ENCODE measurements around the gene ENAM.
"Not testable (repeated sequence)": the region's sequence is repeated elsewhere in the genome, so short reads cannot be mapped to it uniquely, and the experiment has no call there.

Gene ENAM

GRCh38 chr4:70688795-70689231 lies 60.3 kb downstream of the ENAM start:
- no peak for TF ChIP-seq TAF1 (IDR thresholded peaks at IDR 0.05; ENCODE audit: low read depth, low read length)
- no peak for TF ChIP-seq PAX5 (IDR thresholded peaks at IDR 0.05; ENCODE audit: insufficient read depth, low read length, severe bottlenecking)
- no peak for TF ChIP-seq POLR2AphosphoS5 (IDR thresholded peaks at IDR 0.05; ENCODE audit: low read depth, low read length)
- TF ChIP-seq POLR2A (IDR thresholded peaks at IDR 0.05; ENCODE audit: low read depth, low read length), result no peak
- no peak for TF ChIP-seq SPI1 (IDR thresholded peaks at IDR 0.05; ENCODE audit: low read depth, low read length)
- no peak for TF ChIP-seq POU2F2 (IDR thresholded peaks at IDR 0.05; ENCODE audit: low read depth, low read length)
- no peak for DNase-seq (ENCODE audit: insufficient read length, low spot score)
- FAIRE-seq, result no peak

DNA sequence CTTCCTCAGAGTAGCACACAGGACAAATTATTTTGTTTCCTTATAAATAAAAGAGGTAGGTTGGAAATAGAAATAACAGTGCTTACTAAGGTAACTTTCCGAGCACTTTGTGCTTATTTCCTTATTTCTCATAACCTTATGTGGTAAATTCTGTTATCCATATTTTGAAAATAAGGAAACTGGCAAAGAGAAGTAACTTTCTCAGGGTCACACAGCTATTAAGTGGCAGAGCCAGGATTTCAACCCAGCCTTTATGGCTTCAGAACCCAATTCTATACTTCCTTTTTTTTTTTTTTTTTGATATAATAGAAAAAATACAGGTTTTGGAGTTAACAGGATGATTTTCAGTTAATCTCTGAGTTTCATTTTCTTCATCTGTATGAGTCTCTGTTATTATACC lies 63.1 kb downstream of the ENAM start:
- FAIRE-seq (no peak), DNase-seq (ENCODE audit: insufficient read length, low spot score) (no peak)
- no peak for TF ChIP-seq POLR2A (IDR thresholded peaks at IDR 0.05; ENCODE audit: low read depth, low read length)
- TF ChIP-seq SPI1 (IDR thresholded peaks at IDR 0.05; ENCODE audit: low read depth, low read length), result no peak
- TF ChIP-seq POLR2AphosphoS5 (IDR thresholded peaks at IDR 0.05; ENCODE audit: low read depth, low read length), result no peak
- TF ChIP-seq POU2F2 (IDR thresholded peaks at IDR 0.05; ENCODE audit: low read depth, low read length), result no peak

DNA sequence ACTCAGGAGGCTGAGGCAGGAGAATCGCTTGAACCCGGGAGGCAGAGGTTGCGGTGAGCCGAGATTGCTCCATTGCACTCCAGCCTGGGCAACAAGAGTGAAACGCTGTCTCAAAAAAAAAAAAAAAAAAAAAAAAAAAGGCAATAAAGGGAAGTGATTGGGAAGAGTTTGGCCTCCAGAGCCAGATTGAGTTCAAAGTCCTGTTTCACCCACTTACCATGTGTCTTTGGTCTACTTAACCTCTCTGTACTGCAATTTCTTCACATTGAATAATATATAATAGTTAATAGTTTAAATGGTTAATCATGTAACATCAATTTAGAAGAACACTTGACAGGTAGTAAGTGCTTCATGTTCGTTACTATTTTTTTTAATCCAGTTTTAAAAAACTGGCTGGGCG lies 66.1 kb downstream of the ENAM start:
- FAIRE-seq; DNase-seq (ENCODE audit: insufficient read length, low spot score): not testable (repeated sequence)

All from GM12891 (cell line).